Stimulated activated CD4-positive, alpha-beta T cell treated with anti-CD3 and anti-CD28 coated beads, Interleukin-12 subunit alpha, Interleukin-12 subunit beta, amount 100 ng/mL, for 24 hours (primary cell): ENCODE measurements around the gene MUC6.

ENCODE experiments used
- DNase-seq, 2 experiments: peaks; one replicate each; pipeline ENCODE4 v3.0.0-alpha.2; 2020; ENCODE audit warnings: low read depth in 2 of 2

The MUC6 gene, protein sequence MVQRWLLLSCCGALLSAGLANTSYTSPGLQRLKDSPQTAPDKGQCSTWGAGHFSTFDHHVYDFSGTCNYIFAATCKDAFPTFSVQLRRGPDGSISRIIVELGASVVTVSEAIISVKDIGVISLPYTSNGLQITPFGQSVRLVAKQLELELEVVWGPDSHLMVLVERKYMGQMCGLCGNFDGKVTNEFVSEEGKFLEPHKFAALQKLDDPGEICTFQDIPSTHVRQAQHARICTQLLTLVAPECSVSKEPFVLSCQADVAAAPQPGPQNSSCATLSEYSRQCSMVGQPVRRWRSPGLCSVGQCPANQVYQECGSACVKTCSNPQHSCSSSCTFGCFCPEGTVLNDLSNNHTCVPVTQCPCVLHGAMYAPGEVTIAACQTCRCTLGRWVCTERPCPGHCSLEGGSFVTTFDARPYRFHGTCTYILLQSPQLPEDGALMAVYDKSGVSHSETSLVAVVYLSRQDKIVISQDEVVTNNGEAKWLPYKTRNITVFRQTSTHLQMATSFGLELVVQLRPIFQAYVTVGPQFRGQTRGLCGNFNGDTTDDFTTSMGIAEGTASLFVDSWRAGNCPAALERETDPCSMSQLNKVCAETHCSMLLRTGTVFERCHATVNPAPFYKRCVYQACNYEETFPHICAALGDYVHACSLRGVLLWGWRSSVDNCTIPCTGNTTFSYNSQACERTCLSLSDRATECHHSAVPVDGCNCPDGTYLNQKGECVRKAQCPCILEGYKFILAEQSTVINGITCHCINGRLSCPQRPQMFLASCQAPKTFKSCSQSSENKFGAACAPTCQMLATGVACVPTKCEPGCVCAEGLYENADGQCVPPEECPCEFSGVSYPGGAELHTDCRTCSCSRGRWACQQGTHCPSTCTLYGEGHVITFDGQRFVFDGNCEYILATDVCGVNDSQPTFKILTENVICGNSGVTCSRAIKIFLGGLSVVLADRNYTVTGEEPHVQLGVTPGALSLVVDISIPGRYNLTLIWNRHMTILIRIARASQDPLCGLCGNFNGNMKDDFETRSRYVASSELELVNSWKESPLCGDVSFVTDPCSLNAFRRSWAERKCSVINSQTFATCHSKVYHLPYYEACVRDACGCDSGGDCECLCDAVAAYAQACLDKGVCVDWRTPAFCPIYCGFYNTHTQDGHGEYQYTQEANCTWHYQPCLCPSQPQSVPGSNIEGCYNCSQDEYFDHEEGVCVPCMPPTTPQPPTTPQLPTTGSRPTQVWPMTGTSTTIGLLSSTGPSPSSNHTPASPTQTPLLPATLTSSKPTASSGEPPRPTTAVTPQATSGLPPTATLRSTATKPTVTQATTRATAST (N-terminal part only)

GRCh38 chr11:1036303-1036923 is at the start of gene MUC6:
Gene MUC6 (minus strand): TSS chr11:1036718. CDS start chr11:1036655, 63 bp downstream.
- no peak for DNase-seq

DNA sequence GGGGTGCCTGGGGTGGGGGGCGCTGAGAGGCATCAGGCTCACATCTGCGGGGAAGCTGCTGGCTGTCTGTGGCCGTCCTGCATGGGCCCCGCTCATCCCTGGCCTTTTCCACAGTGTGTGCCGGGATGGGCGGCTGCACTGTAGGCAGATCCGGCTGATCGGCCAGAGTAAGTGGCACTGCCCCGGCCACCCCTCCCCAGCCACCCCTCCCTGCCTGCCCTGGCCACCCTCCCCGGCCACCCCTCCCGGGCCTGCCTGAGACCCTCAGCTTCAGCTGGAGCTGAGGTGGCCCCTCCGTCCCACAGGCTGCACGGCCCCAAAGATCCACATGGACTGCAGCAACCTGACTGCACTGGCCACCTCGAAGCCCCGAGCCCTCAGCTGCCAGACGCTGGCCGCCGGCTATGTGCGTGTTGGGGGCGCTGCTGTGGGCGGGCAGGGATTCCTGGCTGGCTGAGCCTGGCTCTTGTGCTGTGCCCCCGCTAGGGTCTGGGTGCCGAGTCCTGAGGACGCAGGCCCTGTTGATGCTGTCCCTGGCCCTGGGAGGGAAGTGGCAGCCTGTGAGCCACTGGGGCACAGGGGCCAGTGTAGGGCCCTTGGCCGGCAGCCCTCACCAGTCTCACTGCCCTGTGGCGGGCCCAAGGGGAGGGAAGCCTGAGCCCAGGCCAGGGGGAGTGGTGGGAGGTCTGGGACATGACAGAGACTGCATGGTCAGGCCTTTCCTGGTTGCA is 49.1 kb upstream of the MUC6 start:
- no peak for DNase-seq

- DNase-seq, result no peak
Observed at GRCh38 chr11:1084561-1085439, 48.3 kb upstream of the MUC6 start.

DNA sequence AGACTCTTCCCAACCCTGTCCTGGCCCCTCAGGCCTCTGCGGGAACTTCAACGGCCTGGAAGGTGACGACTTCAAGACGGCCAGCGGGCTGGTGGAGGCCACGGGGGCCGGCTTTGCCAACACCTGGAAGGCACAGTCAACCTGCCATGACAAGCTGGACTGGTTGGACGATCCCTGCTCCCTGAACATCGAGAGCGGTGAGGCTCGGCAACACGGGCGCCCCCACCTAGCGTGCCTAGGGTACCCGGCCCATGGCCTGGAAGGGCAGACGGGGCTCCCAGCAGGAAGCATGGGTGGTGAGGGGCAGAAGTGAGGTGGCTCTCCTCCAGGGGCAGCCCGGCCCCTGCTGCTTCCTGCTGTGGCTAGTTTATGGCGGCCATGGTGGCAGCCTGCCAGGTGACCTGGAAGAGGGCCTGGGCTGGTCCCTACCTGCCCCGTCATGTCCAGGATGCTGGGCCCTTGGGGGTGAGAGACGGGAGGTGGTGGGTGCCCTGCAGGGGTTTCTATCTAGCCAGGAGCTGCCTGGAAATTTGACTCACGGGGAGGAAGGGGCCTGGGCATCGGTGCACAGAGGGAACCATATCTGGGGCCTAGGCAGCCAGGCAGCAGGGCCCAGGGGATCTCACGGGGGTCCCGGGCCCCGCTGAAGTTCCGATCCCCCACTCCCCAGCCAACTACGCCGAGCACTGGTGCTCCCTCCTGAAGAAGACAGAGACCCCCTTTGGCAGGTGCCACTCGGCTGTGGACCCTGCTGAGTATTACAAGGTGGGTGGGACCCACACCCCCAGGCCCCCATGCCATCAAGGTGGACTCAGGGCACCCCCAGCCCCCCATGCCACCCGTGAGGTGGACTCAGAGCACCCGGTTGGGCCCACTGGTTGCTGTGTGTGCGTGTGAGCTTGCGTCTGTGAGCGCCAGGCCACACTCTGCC is 47.4 kb upstream of the MUC6 start:
- DNase-seq, result no peak

- no peak for DNase-seq
Observed at GRCh38 chr11:1082728-1083620, 46.5 kb upstream of the MUC6 start.

- DNase-seq, result no peak
Observed at GRCh38 chr11:1082346-1082727, 45.8 kb upstream of the MUC6 start.

GRCh38 chr11:1081601-1082311 is 45.2 kb upstream of the MUC6 start:
- DNase-seq, result no peak

- no peak for DNase-seq
Observed at GRCh38 chr11:1078191-1078601, 41.7 kb upstream of the MUC6 start.

GRCh38 chr11:1077417-1078119 is 41.0 kb upstream of the MUC6 start:
- DNase-seq, result no peak

DNA sequence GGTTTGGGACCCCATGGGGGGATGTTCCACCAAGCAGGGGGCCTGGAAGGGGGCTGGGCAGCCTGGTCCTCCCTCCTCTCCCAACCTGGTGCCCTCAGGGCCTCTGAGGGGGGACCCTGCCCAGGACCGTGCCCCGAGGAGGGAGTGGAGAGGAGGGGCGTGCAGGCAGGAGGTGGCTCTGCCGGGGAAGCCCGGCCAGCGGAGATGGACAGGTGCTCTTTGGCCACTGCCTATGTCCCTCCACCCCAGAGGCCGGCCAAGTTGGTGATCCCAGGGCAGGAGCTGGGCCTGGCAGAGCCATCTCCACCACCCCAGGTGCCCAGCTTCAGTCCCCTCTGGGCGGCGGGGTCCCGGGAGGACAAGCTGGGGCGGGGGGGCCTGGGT is 40.5 kb upstream of the MUC6 start:
- DNase-seq, result no peak

DNA sequence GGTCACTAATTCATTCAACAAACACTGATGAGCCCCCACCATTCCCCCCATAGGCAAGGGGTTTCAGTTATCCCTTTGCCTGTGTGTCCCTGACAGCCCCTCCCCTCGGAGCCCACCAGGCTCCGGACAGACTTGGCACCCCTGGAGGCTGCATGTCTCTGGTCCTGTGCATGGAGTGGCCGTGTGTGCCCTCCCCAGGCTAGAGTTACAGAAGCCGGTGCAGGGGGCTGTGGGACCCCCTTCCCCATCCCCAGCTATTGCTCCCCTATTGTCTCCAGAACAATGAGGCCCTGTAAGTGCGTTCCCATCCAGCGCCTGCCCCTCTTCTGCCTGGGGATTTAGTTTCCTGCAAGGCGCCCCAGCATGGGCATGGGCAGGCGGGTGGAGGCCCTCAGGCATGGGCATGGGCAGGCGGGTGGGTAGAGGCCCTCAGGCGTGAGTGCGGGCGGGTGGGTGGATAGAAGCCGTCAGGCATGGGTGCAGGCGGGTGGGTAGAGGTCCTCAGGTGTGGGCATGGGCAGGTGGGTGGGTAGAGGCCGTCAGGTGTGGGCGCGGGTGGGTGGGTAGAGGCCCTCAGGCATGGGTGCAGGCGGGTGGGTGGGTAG is 39.6 kb upstream of the MUC6 start:
- no peak for DNase-seq

DNA sequence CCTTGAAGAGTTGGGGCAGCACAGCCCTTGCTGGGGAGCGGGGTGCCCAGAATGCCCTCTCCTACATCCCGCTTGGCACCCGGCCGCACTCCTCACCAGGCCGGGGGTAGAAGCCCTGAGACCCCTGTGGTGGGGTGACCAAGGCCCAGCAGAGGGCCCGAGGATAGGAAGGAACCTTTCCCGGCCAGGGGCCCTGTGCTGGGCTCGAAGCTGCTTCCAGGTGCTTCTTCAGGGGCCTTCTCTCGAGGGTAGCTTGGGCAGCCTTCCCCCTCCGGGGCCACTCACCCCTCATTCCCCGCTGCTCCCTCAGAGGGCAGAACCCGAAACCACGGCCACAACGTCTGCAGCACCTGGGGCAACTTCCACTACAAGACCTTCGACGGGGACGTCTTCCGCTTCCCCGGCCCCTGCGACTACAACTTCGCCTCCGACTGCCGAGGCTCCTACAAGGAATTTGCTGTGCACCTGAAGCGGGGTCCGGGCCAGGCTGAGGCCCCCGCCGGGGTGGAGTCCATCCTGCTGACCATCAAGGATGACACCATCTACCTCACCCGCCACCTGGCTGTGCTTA is 38.9 kb upstream of the MUC6 start:
- DNase-seq, result no peak

DNA sequence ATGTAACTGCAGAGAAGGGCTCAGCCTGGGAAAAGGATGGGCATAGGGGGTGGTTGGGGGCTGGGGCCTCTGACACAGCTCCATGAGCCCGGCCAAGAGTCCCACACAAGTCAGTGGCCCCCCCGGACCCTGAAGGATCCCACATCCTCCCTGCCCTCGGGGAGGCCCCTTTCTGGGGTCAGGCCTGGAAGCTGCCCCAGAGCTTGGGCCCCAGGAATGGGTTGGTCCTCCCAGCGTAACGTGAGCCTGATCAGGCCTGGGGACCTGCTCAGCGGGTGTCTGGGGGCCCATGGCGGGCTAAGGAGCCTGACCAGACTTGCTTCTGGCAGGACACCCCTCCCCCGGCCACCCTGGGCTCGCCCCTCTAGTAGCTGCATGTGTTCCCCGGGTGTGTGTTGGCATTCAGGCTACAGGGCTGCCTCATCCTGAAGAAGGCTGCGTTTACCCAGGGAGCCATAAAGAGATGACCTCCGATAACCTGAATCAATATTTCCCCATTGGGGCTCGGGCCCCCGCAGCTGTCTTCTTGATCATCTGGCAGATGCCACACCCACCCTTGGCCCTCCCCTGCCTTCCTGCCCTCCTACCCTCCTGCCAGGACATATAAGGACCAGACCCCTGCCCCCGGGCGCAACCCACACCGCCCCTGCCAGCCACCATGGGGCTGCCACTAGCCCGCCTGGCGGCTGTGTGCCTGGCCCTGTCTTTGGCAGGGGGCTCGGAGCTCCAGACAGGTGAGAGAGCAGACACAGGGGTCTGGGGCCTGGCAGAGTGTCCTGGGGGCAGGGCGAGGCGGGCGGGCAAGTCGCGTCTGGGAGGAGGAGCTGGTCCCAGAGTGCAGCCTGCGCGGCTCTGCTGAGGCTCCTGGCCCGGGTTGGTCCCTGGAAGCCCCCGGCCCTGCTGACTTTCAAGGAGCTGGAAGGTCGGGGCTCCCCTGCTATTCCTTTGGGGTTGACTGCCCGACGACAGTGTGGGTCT is 38.0 kb upstream of the MUC6 start, which contains the start of gene MUC2:
MUC2 (plus strand) TSS at position 631 of the 978 bp plus-strand sequence.
- no peak for DNase-seq

GRCh38 chr11:1073851-1074243 is 37.3 kb upstream of the MUC6 start:
- no peak for DNase-seq
